OCI-LY3 (cell line): ENCODE data around the gene LRCH3.

Experiments
- EZH2phosphoT487 ChIP-seq: fragments of 200-600 bp; shearing (Covaris generic); IDR thresholded peaks from 2 replicates; pipeline ENCODE4 v1.6.1; 2018; ENCODE audit warnings: antibody characterized with exemption, mixed run types, low read depth
- TF ChIP-seq, protein P1 (sequence below): fragments of 200-600, 300-600 bp; sonication (generic); IDR thresholded peaks from 2 replicates; pipeline ENCODE4 v1.5.1; 2014; ENCODE audit warnings: antibody characterized with exemption, low read length, low read depth

DNA sequence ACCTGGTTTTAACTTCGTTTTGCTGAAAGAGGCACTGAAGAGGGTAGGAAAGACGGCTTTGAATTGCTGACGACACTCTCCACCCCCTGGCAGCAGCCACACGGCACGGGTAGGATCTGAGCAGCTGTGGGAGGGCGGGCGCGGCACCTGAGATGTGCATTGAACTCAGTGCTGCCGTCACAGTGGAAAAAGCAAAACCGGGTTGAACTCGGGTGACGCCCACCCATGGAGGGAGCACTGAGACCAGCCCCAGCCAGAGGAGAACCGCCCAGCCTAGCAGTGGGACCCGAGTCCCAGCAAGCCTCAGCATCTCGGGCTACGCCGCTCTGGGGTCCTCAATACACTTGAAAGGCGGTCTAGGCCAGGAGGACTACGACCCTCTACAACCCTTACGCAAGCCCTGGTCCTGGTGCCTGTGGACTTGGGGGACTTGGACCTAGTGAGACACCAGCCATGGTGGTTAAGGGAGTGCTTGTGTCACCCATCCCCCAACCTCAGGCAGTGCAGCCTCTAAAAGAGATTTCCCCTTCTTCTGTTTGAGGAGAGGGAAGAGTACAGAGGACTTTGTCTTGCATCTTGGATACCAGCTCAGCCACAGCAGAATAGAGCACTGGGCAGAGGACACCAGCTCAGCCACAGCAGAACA is 108.9 kb downstream of the LRCH3 start:
- TF ChIP-seq, protein P1, sequence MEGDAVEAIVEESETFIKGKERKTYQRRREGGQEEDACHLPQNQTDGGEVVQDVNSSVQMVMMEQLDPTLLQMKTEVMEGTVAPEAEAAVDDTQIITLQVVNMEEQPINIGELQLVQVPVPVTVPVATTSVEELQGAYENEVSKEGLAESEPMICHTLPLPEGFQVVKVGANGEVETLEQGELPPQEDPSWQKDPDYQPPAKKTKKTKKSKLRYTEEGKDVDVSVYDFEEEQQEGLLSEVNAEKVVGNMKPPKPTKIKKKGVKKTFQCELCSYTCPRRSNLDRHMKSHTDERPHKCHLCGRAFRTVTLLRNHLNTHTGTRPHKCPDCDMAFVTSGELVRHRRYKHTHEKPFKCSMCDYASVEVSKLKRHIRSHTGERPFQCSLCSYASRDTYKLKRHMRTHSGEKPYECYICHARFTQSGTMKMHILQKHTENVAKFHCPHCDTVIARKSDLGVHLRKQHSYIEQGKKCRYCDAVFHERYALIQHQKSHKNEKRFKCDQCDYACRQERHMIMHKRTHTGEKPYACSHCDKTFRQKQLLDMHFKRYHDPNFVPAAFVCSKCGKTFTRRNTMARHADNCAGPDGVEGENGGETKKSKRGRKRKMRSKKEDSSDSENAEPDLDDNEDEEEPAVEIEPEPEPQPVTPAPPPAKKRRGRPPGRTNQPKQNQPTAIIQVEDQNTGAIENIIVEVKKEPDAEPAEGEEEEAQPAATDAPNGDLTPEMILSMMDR, result no peak
- no peak for TF ChIP-seq EZH2phosphoT487
